ENCODE measurements around the gene C9orf85.
A peak's percentile ranks its signal among the peaks of the same experiment; 100 is the strongest.
"Not testable (repeated sequence)": the region's sequence is repeated elsewhere in the genome, so short reads cannot be mapped to it uniquely, and the experiment has no call there.

The C9orf85 gene, protein sequence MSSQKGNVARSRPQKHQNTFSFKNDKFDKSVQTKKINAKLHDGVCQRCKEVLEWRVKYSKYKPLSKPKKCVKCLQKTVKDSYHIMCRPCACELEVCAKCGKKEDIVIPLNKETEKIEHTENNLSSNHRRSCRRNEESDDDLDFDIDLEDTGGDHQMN

DNA sequence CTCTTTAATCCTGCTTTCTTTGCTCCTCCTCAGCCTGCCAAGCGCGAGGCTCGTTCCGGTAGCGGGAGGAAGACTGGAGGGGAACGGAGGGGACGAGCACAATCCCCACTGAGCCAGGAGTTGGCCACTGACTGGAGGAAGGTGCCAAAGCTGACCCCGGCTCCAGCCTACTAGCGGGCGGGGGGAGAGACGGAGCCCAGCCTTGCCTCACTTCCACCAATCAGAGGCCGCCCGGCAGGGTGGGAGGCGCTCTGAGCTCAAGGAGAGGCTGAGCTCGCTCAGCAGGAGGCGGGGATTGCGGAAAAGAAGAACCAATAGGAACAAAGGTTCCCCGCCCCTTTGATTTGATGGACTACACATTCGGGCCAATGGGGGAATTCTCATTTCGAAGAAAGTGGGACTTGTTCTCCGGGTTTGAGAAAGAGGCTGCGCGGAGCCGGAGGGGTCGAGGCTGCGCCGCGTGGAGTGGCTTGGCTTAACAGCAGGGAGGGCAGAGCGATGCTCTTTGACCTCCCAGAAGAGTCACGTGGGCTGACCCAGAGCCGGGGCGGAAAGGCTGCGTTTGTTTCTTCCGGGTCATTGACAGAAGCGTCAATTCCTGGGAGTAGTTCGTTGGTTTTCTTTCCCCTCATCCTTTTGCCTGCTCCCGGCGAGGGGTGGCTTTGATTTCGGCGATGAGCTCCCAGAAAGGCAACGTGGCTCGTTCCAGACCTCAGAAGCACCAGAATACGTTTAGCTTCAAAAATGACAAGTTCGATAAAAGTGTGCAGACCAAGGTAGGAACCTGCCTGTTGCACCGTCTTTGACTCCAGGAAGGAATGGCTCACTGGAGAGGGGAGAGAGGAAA is at the start of gene C9orf85, which contains the start of gene ABHD17B:
C9orf85 (plus strand) TSS at position 579 of the 847 bp plus-strand sequence; CDS start at position 675, 96 bp downstream.
ABHD17B (minus strand) TSS at position 133 of the 847 bp plus-strand sequence. CDS start 36,113 bp downstream, outside the sequence.
- peak; percentile 100 for DNase-seq

DNA sequence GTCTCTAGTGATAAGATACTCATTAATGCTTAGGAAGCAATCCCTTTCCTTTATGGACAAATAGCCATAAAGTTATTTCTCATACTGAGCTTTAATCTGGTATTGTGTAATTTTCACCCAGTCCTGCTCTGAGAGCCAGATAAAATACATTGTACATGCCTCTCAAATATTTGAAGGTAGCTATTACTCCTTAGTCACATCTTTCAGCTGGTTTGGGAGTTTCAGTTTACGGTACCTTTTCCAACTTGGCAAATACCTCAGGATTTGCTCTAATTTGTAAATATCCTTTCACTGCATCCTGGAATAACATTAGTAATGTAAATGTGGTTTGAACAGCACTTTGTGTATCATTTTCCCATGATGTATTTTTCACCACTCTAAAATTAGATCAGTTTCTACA is 47.8 kb upstream of the C9orf85 start:
- no peak for DNase-seq

DNA sequence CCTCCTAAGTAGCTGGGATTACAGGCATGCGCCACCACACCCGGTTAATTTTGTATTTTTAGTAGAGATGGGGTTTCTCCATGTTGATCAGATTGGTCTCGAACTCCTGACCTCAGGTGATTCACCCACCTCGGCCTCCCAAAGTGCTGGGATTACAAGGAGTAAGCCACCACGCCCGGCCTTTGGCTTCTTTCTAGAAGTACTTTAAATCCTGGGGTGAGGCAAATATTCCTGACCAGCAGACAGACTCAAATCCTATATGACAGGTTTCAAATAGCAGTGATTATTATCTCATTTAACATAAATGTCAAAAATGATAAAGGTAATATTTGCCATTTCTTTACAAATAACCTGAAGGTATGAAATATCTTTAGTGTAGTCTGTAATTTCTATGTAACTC is 36.1 kb upstream of the C9orf85 start:
- no peak for DNase-seq

DNA sequence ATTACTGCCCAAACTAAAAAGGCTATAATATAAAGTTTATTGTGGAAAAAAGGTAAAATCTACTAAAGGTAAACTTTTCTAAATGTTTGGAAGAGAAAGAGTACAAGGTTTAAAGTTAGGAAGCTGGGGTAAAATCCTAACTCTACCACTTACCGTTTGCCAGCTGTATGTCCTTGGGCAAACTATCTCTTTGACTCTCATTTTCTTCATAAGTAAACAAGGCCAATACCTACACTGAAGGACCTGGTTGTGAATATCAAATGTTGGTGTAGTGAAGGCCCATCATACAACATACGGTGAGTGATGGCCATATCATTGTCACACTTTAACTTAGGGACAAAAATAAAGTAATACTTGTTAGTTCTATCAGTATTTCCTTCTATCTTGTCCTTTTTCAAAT is 35.3 kb upstream of the C9orf85 start:
- DNase-seq = no peak

DNA sequence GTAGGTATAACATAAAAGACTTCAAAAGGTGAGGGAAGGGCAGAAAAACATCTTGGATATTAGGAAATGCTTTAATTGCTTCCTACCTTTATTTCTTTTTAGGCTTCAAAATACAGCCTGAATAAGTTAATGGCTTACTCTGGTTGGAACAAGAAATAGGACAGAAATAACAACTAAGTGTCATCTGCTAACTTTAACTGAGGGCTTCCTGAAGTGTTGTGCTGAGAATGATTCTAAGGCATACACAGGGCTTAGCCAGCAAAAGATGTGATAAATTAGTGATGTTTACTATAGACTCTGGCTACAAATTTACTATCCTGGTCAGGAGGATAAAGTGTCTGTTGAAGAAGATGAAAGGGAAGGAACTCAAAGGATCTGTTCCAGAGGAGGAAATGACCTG is 34.6 kb upstream of the C9orf85 start:
- no peak for DNase-seq

DNA sequence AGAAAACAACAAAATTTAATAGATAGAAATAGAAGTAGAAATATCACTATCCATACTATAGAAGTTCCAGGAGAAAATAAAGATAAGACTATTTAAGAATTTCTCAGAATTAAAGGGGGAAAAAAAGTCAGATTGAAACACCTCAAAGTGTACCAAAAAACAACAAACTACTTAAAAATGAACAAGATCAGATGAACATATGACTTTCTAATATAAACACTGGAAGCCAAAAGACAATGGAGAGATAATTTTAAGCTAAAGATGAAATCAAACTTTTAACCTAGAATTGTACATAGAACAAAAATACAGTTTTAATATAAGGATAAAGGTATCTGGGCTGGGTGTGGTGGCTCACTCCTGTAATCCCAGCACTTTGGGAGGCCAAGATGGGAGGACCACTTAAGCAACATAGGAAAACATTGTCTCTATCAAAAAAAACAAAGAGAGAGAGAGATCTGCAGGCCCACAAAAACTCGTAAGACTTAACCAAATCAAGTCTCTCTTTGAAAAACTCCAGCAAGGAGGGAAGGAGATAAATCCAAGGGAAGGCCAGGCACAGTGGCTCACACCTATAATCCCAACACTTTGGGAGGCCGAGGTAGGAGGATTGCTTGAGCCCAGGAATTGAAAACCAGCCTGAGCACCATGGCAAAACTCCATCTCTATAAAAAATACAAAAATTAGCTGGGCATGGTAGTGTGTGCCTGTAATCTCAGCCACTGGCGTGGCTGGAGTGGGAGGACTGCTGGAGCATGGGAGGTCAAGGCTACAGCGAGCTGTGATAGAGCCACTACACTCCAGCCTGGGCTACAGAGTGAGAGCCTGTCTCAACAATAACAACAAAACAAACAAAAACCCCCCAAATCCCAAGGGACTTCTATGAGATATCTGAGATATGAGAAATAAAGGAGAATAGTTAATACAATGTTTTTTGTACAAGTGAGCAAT is 32.8 kb upstream of the C9orf85 start:
- DNase-seq = no peak

DNA sequence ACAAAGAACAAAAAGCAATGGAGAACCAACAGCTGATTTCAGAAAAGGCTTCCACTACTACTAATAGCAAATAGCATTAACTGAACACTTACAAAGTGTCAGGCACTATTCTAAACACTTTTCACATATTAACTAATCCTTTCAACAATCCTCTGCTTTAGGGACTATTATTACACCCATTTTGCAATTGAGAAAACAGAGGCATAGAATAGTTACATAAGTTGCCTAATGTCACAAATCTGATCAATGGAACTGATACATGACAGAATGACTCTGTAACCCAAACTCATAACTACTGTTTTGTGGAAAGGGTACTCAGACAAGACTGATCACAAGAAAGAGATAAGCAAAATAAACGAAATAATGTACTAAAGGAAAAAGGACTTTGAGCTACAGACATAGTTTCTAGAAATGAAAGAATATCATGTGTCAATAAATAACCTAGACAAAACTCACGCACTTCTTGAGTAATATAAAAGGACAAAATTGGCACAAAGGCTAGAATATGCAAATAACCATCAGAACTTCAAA is 31.7 kb upstream of the C9orf85 start:
- DNase-seq = no peak

DNA sequence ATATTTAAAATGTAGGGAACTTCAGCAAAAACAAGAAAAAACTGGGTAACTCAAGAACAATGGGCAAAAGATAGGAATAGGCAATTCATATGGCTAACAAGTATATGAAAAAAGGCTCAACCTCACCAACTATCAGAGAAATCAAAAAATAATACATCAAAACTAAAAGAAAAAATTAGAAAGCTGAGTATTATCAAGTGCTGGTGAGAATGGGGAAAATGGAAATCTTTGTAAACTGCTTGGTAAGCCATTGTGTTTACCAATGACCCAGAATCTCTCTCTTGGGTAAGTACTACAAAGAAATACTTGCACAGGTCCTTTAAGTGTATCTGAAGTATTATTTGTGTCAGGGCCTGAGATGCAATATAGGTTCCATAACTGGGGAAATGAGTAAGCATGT is 27.4 kb upstream of the C9orf85 start:
- no peak for DNase-seq

DNA sequence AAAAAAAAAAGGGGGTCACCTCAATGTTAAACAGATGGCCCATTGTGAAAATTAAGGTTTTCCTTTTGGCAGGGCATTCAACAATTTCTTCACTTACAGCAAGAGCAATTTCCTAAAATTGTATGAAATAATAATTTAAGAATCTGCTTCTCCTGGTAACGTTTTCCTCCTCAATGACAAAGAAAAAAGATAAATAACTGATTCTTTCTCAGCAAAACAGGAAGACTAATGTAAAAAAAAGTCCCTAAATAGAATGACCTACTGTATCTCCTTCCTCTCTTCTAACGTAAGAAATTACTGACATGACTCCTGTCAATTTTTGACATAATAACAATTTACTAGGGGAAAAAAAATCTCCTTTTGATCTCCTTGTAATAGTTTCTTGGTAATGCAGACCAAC is 26.0 kb upstream of the C9orf85 start:
- no peak for DNase-seq

DNA sequence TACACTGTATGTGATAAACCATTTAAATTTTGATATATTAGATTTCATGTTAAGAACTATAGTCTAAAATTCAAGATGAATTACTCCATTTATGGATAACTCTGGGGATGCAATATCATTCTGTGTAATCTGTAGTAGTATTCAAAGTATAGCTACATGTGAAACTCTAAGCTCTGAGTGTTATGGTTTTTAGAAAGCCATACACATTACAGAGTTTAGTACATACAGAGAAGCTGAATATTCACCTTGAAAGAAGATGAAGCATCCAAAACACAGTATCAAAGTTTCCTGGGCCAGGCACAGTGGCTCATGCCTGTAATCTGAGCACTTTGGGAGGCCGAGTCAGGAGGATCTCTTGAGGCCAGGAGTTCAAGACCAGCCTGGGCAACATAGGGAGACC is 25.4 kb upstream of the C9orf85 start:
- DNase-seq = no peak

DNA sequence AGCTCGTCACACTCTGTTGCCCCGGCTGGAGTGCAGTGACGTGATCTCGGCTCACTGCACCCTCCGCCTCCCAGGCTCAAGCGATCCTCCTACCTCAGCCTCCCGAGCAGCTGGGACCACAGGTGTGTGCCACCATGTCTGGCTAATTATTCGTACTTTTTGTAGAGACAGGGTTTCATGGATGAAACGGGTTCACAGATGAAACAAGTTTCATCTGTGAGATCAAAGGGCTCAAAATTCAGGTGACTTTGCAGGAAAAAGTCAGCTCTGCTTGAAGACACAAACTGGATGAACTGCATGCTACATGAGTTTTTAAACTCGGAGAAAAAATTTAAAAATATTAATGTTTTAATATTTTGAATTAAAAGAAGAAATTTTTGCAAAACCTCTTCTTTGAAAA is 24.9 kb upstream of the C9orf85 start:
- no peak for DNase-seq

DNA sequence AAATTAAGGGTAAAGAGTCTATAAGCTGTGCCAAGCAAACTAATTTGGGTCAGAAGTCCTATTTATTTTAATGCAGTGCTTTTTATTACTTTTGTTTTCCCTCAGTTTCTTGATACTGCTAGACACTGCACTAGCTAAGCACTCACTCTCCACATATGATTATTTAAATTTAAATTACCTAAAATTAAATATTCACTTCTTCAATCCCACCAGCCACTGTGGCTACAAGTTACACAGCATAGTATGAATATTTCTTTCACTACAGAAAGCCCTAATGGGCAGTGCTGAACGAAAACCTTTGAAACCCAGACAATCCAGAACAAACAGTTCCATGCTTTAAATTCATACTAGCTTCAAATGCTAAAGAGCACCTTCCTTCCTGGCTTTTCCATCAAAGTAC is 24.1 kb upstream of the C9orf85 start:
- no peak for DNase-seq

DNA sequence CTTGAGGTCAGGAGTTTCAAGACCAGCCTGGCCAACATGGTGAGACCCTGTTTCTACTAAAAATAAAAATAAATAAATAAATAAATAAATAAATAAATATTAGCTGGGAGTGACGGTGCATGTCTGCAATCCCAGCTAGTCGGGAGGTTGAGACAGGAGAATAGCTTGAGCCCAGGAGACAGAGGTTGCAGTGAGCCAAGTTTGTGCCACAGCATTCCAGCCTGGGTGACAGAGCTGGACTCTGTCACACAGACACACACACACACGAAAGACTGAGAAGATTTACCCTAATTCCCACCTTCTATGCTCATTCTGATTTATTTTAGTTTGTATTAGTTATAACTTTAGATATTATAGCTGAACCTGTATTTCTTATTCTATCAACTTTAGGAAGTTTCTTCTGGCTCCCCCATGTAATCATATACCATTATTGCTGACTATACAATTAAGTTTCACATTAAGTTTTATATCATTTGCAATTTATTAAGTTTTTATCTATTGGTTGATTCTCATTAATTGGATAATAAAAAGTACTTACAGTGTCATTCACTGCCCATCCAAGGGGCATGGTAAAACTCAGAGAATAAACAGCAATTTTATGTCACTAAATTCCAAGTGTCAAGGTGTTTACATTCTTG is 21.3 kb upstream of the C9orf85 start:
- DNase-seq = no peak

DNA sequence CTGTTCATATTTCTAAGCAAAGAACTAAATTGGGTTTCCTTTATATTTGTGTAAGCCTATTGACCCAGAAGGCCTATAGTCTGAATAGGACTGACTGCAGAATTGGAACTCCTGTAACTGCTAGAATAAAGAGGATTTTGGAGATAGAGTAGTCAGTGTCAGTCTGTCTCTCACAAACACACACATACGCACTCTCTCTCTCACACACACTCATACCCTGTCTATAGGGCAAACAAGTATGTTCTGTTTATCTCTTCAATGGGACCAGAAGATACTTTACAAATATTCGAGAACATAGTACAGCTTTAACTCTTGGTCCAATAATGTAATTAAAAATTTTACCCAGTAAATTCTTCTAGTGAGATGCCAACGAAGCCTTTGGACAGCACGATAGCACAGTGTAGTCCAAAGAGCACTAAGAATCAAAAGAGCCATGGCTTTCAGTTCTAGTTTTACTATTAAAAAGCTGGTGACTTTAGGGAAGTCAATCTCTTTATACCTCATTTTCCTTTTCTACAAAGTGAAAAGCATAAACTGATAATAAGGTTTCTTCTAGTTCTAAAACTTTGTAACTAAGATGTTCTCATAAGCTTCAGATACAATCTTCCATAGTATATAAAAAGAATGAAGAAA is 19.8 kb upstream of the C9orf85 start:
- DNase-seq = no peak

DNA sequence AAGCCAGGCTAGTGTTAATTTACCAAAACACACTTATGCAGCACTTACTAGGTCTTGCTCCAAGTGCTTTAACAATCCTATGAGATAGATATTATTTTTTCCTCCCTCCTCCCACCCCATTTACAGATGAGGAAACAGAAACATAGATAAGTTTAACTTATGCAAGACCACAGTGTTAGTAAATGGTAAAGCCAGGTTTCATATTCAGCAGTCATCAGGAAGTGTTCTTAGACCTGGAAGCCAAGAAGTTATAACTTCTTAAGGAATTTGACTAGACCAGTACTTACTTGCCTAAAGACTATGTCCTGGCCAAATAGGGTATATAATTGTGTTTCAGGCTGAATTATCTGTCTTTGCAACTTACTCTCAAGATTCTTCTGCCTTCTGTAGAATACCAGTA is 16.3 kb upstream of the C9orf85 start:
- no peak for DNase-seq

DNA sequence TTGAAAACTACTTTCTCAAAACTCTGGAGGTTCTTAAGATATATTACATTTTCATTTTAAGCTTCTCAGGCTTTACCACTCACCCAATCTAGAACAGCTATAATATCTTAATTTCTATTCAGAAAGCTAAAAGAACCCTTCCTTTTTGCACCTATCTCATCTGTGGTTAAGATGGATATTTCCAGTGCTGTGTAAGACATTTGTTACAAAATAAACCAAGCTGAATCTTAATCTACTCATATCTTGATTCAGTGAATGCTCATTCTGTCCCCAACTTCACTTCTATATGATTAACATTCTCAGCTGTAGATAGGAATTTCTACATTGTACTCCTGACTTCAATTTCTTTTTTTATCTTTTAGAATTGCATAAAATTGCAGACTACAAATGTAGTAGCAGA is 15.5 kb upstream of the C9orf85 start:
- DNase-seq = no peak

DNA sequence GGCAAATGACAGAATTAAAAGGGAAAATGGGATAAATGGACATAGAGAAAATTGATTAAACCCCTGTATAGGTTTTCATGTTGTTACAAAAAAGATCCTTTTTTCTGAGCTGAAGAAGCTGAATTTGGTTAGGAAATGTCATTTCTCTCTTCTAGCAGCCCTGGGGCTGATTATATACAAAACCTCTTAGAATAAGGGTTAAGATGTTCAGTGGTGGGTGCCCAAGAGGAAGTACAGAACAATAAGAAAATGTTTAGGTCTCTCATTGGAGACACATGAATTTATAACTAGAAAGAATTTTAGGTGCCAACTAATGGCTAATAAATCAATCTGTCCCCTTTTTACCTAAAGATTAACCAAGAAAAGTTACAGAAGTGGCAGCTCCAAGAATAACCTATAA is 14.7 kb upstream of the C9orf85 start:
- no peak for DNase-seq

DNA sequence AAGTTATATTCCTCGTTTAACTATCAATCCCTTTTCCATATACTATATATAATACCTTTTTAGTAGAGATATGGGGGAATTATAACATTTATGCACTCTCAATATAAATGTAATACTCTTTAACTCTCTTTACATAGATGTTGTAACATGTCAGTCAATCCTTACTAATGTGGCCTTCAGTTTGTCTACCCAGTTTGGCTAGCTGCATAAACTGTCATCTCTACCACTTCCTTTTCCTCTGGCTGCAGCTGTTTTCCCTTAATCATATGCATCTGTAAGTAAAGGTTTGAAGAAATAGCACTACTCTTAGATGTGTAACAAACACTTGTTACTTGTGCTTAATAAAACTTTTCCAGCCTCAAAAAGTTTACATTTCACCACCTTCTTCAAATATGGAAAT is 13.9 kb upstream of the C9orf85 start:
- DNase-seq = no peak

DNA sequence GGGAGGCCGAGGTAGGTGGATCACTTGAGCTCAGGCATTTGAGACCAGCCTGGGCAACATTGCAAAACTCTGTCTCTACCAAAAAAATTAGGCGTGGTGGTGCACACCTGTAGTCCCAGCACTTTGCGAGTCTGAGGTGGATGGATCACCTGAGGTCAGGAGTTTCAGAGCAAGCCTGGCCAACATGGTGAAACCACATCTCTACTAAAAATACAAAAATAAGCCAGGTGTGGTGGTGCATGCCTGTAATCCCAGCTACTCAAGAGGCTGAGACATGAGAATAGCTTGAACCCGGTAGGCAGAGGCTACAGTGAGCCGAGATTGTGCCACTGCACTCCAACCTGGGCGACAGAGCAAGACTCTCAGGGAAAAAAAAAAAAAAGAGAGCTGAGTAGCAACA is 12.7 kb upstream of the C9orf85 start:
- not testable (repeated sequence) for DNase-seq

DNA sequence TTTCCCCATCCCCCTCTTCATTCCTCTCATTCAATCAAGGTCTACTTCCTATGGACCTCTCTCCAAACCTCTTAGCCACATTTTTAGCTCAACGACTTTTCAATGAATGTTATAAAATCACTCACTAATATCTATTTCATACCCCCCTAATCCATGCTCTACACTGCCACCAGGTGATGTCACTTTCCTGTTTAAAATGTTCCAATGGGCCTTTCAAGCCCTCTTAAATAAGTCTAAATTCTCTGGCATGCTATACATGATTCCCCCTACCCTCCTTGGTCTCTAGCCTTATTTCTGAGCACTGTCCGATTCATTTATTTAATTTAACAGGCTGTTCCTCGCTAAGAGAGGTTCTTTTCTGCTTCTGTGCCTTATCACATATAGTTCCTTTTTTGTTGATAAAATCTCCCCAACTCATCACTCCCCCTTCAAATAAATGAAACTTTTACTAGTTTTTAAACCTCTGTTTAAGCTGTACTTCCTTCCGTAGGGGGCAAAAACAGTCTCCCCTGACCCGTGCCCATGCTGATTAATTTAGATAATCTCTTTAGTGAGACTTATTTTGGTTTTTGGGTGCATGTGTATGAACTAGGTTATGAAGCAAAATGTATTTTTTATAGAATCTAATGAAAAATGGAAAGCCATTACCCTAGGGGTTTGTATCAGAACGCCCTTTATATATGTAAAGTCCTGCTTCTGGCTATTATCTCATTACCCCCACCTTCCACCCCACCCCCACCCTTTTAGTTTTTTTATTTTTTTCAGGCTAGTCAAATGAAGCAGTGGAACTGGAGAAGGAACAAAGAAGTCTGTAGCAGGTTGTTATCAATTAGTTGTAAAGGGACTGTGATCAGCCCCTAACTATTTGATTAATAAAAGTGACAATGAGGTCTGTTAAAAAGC is 9.5 kb upstream of the C9orf85 start:
- no peak for DNase-seq

DNA sequence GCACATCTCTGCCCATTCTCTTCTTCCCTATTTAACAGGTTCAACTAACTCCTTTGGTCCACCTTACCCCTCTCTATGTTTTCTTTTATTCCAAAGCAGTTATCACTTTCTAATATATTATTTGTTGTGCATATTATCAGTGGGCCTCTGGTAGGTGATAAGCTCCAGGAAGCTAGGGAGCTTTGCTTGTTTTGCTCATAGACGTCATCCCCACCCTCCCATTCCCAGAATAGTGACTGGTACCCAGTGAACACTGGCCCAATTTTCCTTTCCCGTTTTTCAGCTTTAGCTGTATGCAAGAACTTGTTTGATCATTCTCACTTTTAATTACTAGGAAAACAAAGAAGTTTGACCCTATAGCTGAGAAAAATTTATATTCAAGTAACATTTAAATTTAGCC is 7.4 kb upstream of the C9orf85 start:
- no peak for DNase-seq
